HepG2 (cell line): Measurements from ENCODE around the gene SLC13A3. TPM values are rescaled to one million over a fixed set of nuclear protein-coding genes. Genes with fewer than 3 reads are reported as not detected.

Source experiments
- ATAC-seq: fragments of 200-7000 bp; cut with Tn5 transposase; 3 replicates; pipeline ENCODE4 v1.9.1; 2020; ENCODE audit warnings: mild to moderate bottlenecking, moderate library complexity
- BruUV-seq: library from RNA; stranded (reverse); fragments of 400-500 nt; replicated peaks from 2 replicates; lab custom pipeline; 2021; lab: Mats Ljungman, UMichigan
- CTCF ChIA-PET: fragments of 300-600 bp; formaldehyde crosslinking; extraction: SDS; loops from one replicate; lab custom pipeline; 2021; ENCODE audit warnings: low total read pairs, inconsistent platforms, low intra/inter-chr PET ratio; lab: Yijun Ruan, JAX
- POLR2A ChIA-PET: fragments of 350-600 bp; sonication (Branson Sonifier 250); formaldehyde crosslinking; loops from one replicate; lab custom pipeline; 2020; ENCODE audit warnings: antibody characterized with exemption, inconsistent platforms; lab: Yijun Ruan, JAX
- DNase-seq: peaks from one replicate; pipeline ENCODE4 v3.0.0-alpha.2; 2015; ENCODE audit warnings: low spot score
- FAIRE-seq: peaks from 3 replicates; lab custom pipeline; 2011; peaks lifted over from hg19 to GRCh38; lab: Jason Lieb, UNC
- H2AFZ ChIP-seq: one replicate; pipeline ENCODE4 v1.6.1; 2011; ENCODE audit warnings: low read length, inconsistent platforms
- H3K27ac ChIP-seq: fragments of 300-600 bp; 3 replicates; pipeline ENCODE4 v1.8.0; 2011; ENCODE audit warnings: mixed run types, mild to moderate bottlenecking, mixed read lengths, low read length, inconsistent platforms; ENCODE audit not compliant: insufficient read depth; ENCODE audit errors: extremely low read length
- H3K27me3 ChIP-seq, 2 experiments: fragments of 200-600 bp in 1 of 2; 2 replicates in 1 of 2; 3 replicates in 1 of 2; pipeline versions ENCODE4 v1.6.0 to v1.8.0; 2011; ENCODE audit warnings: low read length in 2 of 2, mild to moderate bottlenecking in 2 of 2, moderate library complexity in 2 of 2, inconsistent platforms in 1 of 2; ENCODE audit not compliant: insufficient read depth in 2 of 2, control insufficient read depth in 1 of 2
- H3K36me3 ChIP-seq, 2 experiments: fragments of 200-600 bp in 1 of 2; replicated peaks in 1 of 2; 2 replicates in 1 of 2; 3 replicates in 1 of 2; pipeline versions ENCODE4 v1.5.1 to v1.8.0; 2011; ENCODE audit warnings: low read length in 2 of 2, inconsistent platforms in 1 of 2; ENCODE audit not compliant: insufficient read depth in 2 of 2, control insufficient read depth in 1 of 2
- H3K4me1 ChIP-seq: 2 replicates; pipeline ENCODE4 v1.5.1; 2012; ENCODE audit warnings: low read length, inconsistent platforms; ENCODE audit not compliant: insufficient read depth
- H3K4me2 ChIP-seq: 2 replicates; pipeline ENCODE4 v1.6.0; 2011; ENCODE audit warnings: low read depth, low read length, inconsistent platforms
- H3K4me3 ChIP-seq, 3 experiments: fragments of 200-600 bp in 1 of 3; sonication (generic), shearing (Covaris generic) in 1 of 3; replicated peaks in 1 of 3; 2 replicates each; pipeline ENCODE4 v1.5.1; 2011 to 2016; ENCODE audit warnings: low read length in 3 of 3, inconsistent platforms in 2 of 3, low read depth in 2 of 3, mild to moderate bottlenecking in 2 of 3, control low read depth in 1 of 3, mixed read lengths in 1 of 3; ENCODE audit not compliant: insufficient read depth in 1 of 3
- H3K79me2 ChIP-seq: one replicate; pipeline ENCODE4 v1.6.1; 2011; ENCODE audit warnings: low read length, inconsistent platforms; ENCODE audit not compliant: insufficient read depth
- H3K9ac ChIP-seq: 2 replicates; pipeline ENCODE4 v1.6.0; 2011; ENCODE audit warnings: mild to moderate bottlenecking, low read depth, low read length, inconsistent platforms; ENCODE audit not compliant: insufficient read depth
- H3K9me3 ChIP-seq: 2 replicates; pipeline ENCODE4 v1.5.1; 2012; ENCODE audit warnings: mild to moderate bottlenecking, low read length
- H4K20me1 ChIP-seq: 2 replicates; pipeline ENCODE4 v1.6.0; 2011; ENCODE audit warnings: inconsistent platforms, mild to moderate bottlenecking, low read length, moderate library complexity; ENCODE audit not compliant: insufficient read depth
- AGO2 ChIP-seq: fragments of 200-400 bp; formaldehyde crosslinking; optimal IDR thresholded peaks from 2 replicates; pipeline ENCODE3; 2017; ENCODE audit warnings: mild to moderate bottlenecking, low read depth, low read length, moderate library complexity
- ELF1 ChIP-seq: sonication (generic); formaldehyde crosslinking; IDR thresholded peaks from 2 replicates; pipeline ENCODE4 v1.4.0; 2020; ENCODE audit warnings: missing genetic modification reagents
- FOXC1 ChIP-seq: sonication (generic); formaldehyde crosslinking; IDR thresholded peaks from 2 replicates; pipeline ENCODE4 v1.8.0; 2022; ENCODE audit warnings: mild to moderate bottlenecking, missing genetic modification reagents, borderline replicate concordance
- HDAC2 ChIP-seq: sonication (generic); formaldehyde crosslinking; IDR thresholded peaks from 2 replicates; pipeline ENCODE4 v1.4.0; 2020; ENCODE audit warnings: missing genetic modification reagents
- HNRNPL ChIP-seq: fragments of 200-400 bp; formaldehyde crosslinking; IDR thresholded peaks from 2 replicates; pipeline ENCODE4 v1.6.1; 2017; ENCODE audit warnings: mild to moderate bottlenecking, low read depth, low read length
- MBNL3 ChIP-seq: fragments of 250-450 bp; sonication (Bioruptor Pico); conservative IDR thresholded peaks from 2 replicates; pipeline ENCODE4 v1.8.0; 2022; ENCODE audit warnings: mild to moderate bottlenecking, inconsistent platforms
- MTA1 ChIP-seq: sonication (generic); formaldehyde crosslinking; IDR thresholded peaks from 2 replicates; pipeline ENCODE4 v1.4.0; 2020; ENCODE audit warnings: missing genetic modification reagents, mild to moderate bottlenecking, borderline replicate concordance
- NFRKB ChIP-seq: fragments of 450-650 bp; IDR thresholded peaks from 2 replicates; pipeline ENCODE4 v1.6.1; 2017
- RFXANK ChIP-seq: IDR thresholded peaks from 2 replicates; pipeline ENCODE4 v1.6.1; 2016
- ZNF282 ChIP-seq: fragments of 450-650 bp; IDR thresholded peaks from 2 replicates; pipeline ENCODE4 v1.6.1; 2018; ENCODE audit not compliant: partially characterized antibody
- ZNF296 ChIP-seq: sonication (generic); formaldehyde crosslinking; conservative IDR thresholded peaks from 2 replicates; pipeline ENCODE4 v1.5.0; 2020; ENCODE audit warnings: mild to moderate bottlenecking, missing genetic modification reagents
- ZNF709 ChIP-seq: sonication (generic); formaldehyde crosslinking; IDR thresholded peaks from 2 replicates; pipeline ENCODE4 v1.5.0; 2020; ENCODE audit warnings: mild to moderate bottlenecking, missing genetic modification reagents
- WGBS: methylation state at CpG from one replicate; pipeline ENCODE4 v1.1.6; 2017; ENCODE audit warnings: low lambda C conversion rate; 5-methylcytosine and 5-hydroxymethylcytosine counted together
- in situ Hi-C: cut with HindIII; loops from 2 replicates; pipeline ENCODE4 v1.10.0; 2017; ENCODE audit warnings: low pct_unique_long_range_greater_than_20kb; ENCODE audit not compliant: extremely low pct_ligation_motif_present
- intact Hi-C: fragments of 100-400 bp; cut with micrococcal nuclease; formaldehyde crosslinking; loops from one replicate; pipeline ENCODE4 v1.10.0; 2022; ENCODE audit not compliant: unreplicated experiment
- polyA plus RNA-seq, 8 experiments: library from polyadenylated mRNA; depleted of rRNA in 3 of 8; stranded (reverse) in 7 of 8; unstranded in 1 of 8; fragments of >200 nt; fragmentation: Illumina TruSeq in 4 of 8; extraction: Trizol in 4 of 8; gene quantifications; 2 replicates each; pipeline versions ENCODE4 v1.2.1 to v1.2.3, GENCODE V29; 2011 to 2016; ENCODE audit warnings: low read depth in 4 of 8, missing spikeins in 1 of 8, mixed read lengths in 1 of 8; ENCODE audit not compliant: insufficient read depth in 1 of 8
- total RNA-seq, 5 experiments: library from RNA; depleted of rRNA; stranded (reverse); fragments of >200 nt; fragmentation: Illumina TruSeq; extraction: Trizol; gene quantifications; 2 replicates each; pipeline ENCODE4 v1.2.3, GENCODE V29; 2016; ENCODE audit warnings: low read depth in 1 of 5
- TF ChIP-seq, protein P1 (sequence below): sonication (generic); formaldehyde crosslinking; IDR thresholded peaks from 2 replicates; pipeline ENCODE4 v1.4.0; 2020; ENCODE audit warnings: missing genetic modification reagents
- TF ChIP-seq, protein P2 (sequence below), 2 experiments: sonication (generic) in 1 of 2; formaldehyde crosslinking in 1 of 2; IDR thresholded peaks; 2 replicates each; pipeline versions ENCODE4 v1.4.0 to v1.6.1; 2016 to 2020; ENCODE audit warnings: borderline replicate concordance in 1 of 2, low read depth in 1 of 2, mild to moderate bottlenecking in 1 of 2, missing genetic modification reagents in 1 of 2
- TF ChIP-seq, protein P3 (sequence below): sonication (generic); formaldehyde crosslinking; IDR thresholded peaks from 2 replicates; pipeline ENCODE4 v1.5.0; 2020; ENCODE audit warnings: missing genetic modification reagents, mild to moderate bottlenecking, borderline replicate concordance

Gene SLC13A3
- total and polyA plus RNA-seq, 2 of the 13 experiments (the other 11 are each of a cell fraction or from before 2014, with no cell fraction given): 66.5 to 76.0 TPM

DNA sequence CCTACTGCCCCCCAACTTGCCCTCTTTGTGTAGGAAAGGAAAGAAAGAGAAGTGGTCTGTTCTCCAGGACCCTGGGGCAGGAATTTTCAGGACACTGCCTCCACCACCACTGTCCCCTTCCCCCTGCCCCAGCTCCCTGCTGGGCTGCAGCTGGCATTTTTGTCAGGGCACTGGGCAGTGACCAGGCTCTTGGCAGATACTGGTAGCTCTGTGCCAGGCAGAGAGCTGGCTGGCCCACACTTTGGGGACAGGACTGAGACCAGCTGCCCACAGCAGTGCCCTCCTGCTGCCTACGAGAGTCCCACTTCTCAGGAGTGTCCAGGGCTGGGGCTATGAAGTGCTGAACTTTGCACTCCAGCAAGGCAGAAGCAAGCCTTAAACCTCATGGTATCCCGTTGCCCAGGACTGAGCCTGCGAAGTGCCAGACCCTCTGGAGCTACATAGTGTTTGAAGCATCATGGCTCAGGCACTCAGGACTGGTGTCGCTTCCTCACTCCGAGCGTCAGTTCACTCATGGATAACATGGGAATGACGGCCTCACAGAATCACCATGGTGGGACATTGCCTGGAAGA lies 19.3 kb downstream of the SLC13A3 start:
- POLR2A ChIA-PET: interaction anchor here (0.7 to 4.2 kb wide), 13 partner anchors 9 to 729 kb away, joined by 3 to 31 read pairs (median 5); partner anchors contain the start of genes OCSTAMP and SLC13A3
- no TSS peak for BruUV-seq
- no peak overlapping the region; a peak in 1 of 6 replicates for H3K4me3 ChIP-seq
- H4K20me1 ChIP-seq: no peaks in the 10 kb centered on the region
- peaks cover 18% of the 10 kb centered on the region for H3K9me3 ChIP-seq
- WGBS: 87% methylated on average over 7 of the region's 7 CpGs
- in situ Hi-C loops (no loop called here), intact Hi-C loops (loop anchor here (1.0 kb wide), 1 partner anchor 25 kb away; no protein-coding TSS in a partner anchor)
- peak overlapping the region; percentile 47 for H3K9ac ChIP-seq
- peaks cover 88% of the 10 kb centered on the region for H3K4me1 ChIP-seq
- no peak for DNase-seq
- FAIRE-seq: no peak
- no peak overlapping the region for H2AFZ ChIP-seq
- CTCF ChIA-PET: no interaction called here
- ATAC-seq: peak; percentile 34
- H3K27me3 ChIP-seq: no peaks in the 10 kb centered on the region
- no peaks in the 10 kb centered on the region for H3K79me2 ChIP-seq
- peak overlapping the region; percentile 5 for H3K4me2 ChIP-seq
- peaks cover 12 to 18% of the 10 kb centered on the region in 2 experiments for H3K36me3 ChIP-seq
- H3K27ac ChIP-seq: peak overlapping the region; percentile 59
- peak; percentile 44; the same call in 1 of the 2 replicates for TF ChIP-seq ZNF296 (CRISPR knock-in tag)
- 0 out of 2 replicates have a peak, but pooled peaks have one; percentile 27 for TF ChIP-seq MTA1 (CRISPR knock-in tag)
- TF ChIP-seq, protein P1, sequence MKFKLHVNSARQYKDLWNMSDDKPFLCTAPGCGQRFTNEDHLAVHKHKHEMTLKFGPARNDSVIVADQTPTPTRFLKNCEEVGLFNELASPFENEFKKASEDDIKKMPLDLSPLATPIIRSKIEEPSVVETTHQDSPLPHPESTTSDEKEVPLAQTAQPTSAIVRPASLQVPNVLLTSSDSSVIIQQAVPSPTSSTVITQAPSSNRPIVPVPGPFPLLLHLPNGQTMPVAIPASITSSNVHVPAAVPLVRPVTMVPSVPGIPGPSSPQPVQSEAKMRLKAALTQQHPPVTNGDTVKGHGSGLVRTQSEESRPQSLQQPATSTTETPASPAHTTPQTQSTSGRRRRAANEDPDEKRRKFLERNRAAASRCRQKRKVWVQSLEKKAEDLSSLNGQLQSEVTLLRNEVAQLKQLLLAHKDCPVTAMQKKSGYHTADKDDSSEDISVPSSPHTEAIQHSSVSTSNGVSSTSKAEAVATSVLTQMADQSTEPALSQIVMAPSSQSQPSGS: no peak
- TF ChIP-seq NFRKB: no peak
- TF ChIP-seq RFXANK (CRISPR knock-in tag): no peak
- TF ChIP-seq, protein P2, sequence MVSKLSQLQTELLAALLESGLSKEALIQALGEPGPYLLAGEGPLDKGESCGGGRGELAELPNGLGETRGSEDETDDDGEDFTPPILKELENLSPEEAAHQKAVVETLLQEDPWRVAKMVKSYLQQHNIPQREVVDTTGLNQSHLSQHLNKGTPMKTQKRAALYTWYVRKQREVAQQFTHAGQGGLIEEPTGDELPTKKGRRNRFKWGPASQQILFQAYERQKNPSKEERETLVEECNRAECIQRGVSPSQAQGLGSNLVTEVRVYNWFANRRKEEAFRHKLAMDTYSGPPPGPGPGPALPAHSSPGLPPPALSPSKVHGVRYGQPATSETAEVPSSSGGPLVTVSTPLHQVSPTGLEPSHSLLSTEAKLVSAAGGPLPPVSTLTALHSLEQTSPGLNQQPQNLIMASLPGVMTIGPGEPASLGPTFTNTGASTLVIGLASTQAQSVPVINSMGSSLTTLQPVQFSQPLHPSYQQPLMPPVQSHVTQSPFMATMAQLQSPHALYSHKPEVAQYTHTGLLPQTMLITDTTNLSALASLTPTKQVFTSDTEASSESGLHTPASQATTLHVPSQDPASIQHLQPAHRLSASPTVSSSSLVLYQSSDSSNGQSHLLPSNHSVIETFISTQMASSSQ (IDR thresholded peaks at IDR 0.05; ENCODE audit: low read depth): no peak
- TF ChIP-seq, protein P2 (CRISPR knock-in tag; IDR thresholded peaks at IDR 0.05; ENCODE audit: borderline replicate concordance): 0 out of 2 replicates have a peak, but pooled peaks have one; percentile 10
- TF ChIP-seq HNRNPL: peak; percentile 91
- no peak for TF ChIP-seq ZNF282
- TF ChIP-seq, protein P3, sequence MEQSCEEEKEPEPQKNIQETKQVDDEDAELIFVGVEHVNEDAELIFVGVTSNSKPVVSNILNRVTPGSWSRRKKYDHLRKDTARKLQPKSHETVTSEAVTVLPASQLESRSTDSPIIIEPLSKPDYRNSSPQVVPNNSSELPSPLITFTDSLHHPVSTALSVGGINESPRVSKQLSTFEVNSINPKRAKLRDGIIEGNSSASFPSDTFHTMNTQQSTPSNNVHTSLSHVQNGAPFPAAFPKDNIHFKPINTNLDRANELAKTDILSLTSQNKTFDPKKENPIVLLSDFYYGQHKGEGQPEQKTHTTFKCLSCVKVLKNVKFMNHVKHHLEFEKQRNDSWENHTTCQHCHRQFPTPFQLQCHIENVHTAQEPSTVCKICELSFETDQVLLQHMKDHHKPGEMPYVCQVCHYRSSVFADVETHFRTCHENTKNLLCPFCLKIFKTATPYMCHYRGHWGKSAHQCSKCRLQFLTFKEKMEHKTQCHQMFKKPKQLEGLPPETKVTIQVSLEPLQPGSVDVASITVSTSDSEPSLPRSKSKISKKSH (CRISPR knock-in tag): peak; percentile 67; the same call in 1 of the 2 replicates
- peak; percentile 69 for TF ChIP-seq AGO2
- 0 out of 2 replicates have a peak, but pooled peaks have one; percentile 39 for TF ChIP-seq FOXC1 (CRISPR knock-in tag)
- 0 out of 2 replicates have a peak, but pooled peaks have one; percentile 5 for TF ChIP-seq ELF1 (CRISPR knock-in tag)
- 0 out of 2 replicates have a peak, but pooled peaks have one; percentile 11 for TF ChIP-seq HDAC2 (CRISPR knock-in tag)
- TF ChIP-seq MBNL3: no peak
- TF ChIP-seq ZNF709 (CRISPR knock-in tag): no peak
